T-helper 2 cell treated with Interferon-gamma antibody and Interleukin-4, amounts not matched to agents 5 μg/mL and 100 μg/mL, for 36 hours (primary cell): ENCODE data around the gene ATG14.

Experiments
- DNase-seq: peaks from one replicate; pipeline ENCODE4 v3.0.0; 2021; ENCODE audit warnings: low spot score
- H3K27ac Mint-ChIP-seq: one replicate; pipeline ENCODE4 v1.8.0; 2021; ENCODE audit warnings: mild to moderate bottlenecking, mixed read lengths
- H3K27me3 Mint-ChIP-seq: one replicate; pipeline ENCODE4 v1.8.0; 2021; ENCODE audit warnings: low read depth, mixed read lengths
- H3K36me3 Mint-ChIP-seq: one replicate; pipeline ENCODE4 v1.8.0; 2021; ENCODE audit warnings: low read depth, mixed read lengths
- H3K4me1 Mint-ChIP-seq: one replicate; pipeline ENCODE4 v1.8.0; 2021; ENCODE audit warnings: low read depth, mixed read lengths
- H3K4me3 Mint-ChIP-seq: one replicate; pipeline ENCODE4 v1.8.0; 2022; ENCODE audit warnings: mild to moderate bottlenecking, moderate library complexity, mixed read lengths
- H3K9me3 Mint-ChIP-seq: one replicate; pipeline ENCODE4 v1.8.0; 2021; ENCODE audit warnings: mixed read lengths

The ATG14 gene

GRCh38 chr14:55366271-55366670 lies 45.4 kb downstream of the ATG14 start:
- Mint-ChIP-seq H3K27ac (no peak overlapping the region), H3K36me3 (peaks cover 26% of the 10 kb centered on the region), H3K4me1 (peaks cover 11% of the 10 kb centered on the region), H3K9me3 (no peaks in the 10 kb centered on the region), H3K27me3 (no peaks in the 10 kb centered on the region), H3K4me3 (no peak overlapping the region)
- no peak for DNase-seq

DNA sequence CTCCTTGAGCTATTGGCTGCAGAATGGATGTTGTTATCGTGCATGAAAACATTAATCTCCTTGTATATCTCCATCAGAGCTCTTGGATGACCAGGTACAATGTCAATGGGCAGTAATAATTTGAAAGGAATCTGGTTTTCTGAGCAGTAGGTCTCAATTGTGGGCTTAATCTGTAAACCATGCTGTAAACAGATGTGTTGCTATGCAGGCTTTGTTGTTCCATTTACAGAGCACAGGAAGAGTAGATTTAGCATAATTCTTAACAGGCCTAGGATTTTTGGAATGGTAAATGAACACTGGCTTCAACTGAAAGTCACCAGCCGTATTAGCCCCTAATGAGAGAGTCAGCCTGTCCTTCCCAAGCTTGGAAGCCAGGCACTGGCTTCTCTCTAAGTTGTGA lies 50.4 kb downstream of the ATG14 start:
- Mint-ChIP-seq H3K4me1 (peaks cover 18% of the 10 kb centered on the region), H3K9me3 (no peaks in the 10 kb centered on the region), H3K4me3 (no peak overlapping the region), H3K27me3 (no peaks in the 10 kb centered on the region), H3K36me3 (peaks cover 14% of the 10 kb centered on the region), H3K27ac (no peak overlapping the region)
- no peak for DNase-seq

GRCh38 chr14:55359307-55359706 lies 52.3 kb downstream of the ATG14 start:
- Mint-ChIP-seq H3K27ac (no peak overlapping the region), H3K36me3 (peaks cover 11% of the 10 kb centered on the region), H3K4me1 (peaks cover 23% of the 10 kb centered on the region), H3K4me3 (no peak overlapping the region), H3K27me3 (no peaks in the 10 kb centered on the region), H3K9me3 (no peaks in the 10 kb centered on the region)
- no peak for DNase-seq

GRCh38 chr14:55356913-55357312 lies 54.7 kb downstream of the ATG14 start:
- H3K27me3 Mint-ChIP-seq = no peaks in the 10 kb centered on the region
- DNase-seq = no peak
- no peak overlapping the region for H3K4me3 Mint-ChIP-seq
- H3K4me1 Mint-ChIP-seq = peaks cover 32% of the 10 kb centered on the region
- no peaks in the 10 kb centered on the region for H3K9me3 Mint-ChIP-seq
- H3K36me3 Mint-ChIP-seq = peaks cover 5% of the 10 kb centered on the region
- no peak overlapping the region for H3K27ac Mint-ChIP-seq

DNA sequence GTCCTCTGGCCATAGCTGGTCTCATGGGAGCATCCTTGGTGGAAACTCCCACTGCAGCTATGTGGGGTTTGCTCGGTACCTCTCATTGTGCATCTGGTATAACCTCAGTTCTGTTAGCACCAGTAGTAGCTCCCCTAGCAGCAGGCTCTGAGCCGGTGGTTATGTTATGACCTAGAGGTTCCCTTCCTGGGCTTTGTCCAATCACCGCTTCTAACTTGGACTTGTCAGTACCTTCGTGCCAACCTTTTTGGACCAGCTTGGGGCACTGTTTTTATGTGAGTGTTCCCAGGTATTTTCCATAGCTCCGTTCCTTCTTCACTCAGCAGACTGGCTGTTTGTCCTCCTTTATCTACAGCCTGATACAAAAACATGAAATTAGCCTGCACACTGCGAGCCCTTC lies 55.7 kb downstream of the ATG14 start:
- no peak for DNase-seq
- Mint-ChIP-seq H3K4me1 (peaks cover 27% of the 10 kb centered on the region), H3K27me3 (no peaks in the 10 kb centered on the region), H3K36me3 (peaks cover 7% of the 10 kb centered on the region), H3K9me3 (no peaks in the 10 kb centered on the region), H3K27ac (no peak overlapping the region), H3K4me3 (no peak overlapping the region)

DNA sequence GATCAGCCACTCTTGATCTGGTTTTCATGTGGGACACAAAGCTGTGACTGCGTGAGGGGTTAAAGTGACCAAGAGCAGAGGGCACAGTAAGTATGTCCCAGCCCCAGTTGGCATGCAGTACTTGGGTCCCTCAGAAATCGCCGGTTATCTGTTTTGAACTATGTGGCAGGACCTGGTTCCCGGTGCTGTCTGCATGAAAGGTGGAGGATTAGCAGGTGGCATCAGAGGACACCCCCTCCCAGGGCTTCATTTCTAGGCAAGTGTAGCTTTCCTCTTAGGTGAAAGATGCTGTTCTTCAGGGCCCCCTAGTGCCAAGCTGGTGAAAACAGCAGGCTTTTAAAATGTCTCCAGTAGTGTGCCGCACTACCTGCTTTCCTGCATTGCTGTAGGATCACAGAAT lies 57.1 kb downstream of the ATG14 start:
- H3K27me3 Mint-ChIP-seq = no peaks in the 10 kb centered on the region
- H3K4me3 Mint-ChIP-seq = peak overlapping the region; percentile 10
- no peaks in the 10 kb centered on the region for H3K9me3 Mint-ChIP-seq
- peak; percentile 39 for DNase-seq
- peaks cover 28% of the 10 kb centered on the region for H3K4me1 Mint-ChIP-seq
- peak overlapping the region; percentile 89 for H3K27ac Mint-ChIP-seq
- H3K36me3 Mint-ChIP-seq = peaks cover 16% of the 10 kb centered on the region

GRCh38 chr14:55353686-55354467 lies 57.8 kb downstream of the ATG14 start:
- Mint-ChIP-seq H3K27ac (peak overlapping the region; percentile 89), H3K4me3 (peak overlapping the region; percentile 42), H3K27me3 (no peaks in the 10 kb centered on the region), H3K9me3 (no peaks in the 10 kb centered on the region), H3K4me1 (peaks cover 33% of the 10 kb centered on the region), H3K36me3 (peaks cover 16% of the 10 kb centered on the region)
- no peak for DNase-seq

DNA sequence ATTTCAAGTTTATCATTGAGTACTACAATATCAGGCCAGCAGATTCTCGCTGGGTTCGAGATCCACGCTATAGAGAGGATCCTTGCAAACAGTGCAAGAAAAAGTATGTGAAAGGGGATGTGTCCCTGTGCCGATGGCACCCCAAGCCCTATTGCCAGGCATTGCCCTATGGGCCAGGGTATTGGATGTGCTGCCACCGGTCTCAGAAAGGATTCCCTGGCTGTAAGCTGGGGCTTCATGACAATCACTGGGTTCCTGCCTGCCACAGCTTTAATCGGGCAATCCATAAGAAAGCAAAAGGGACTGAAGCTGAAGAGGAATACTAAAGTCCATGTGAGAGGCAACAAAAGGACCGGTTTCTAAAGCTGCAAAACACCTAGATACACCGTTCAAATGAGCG lies 59.4 kb downstream of the ATG14 start:
- no peaks in the 10 kb centered on the region for H3K27me3 Mint-ChIP-seq
- peaks cover 16% of the 10 kb centered on the region for H3K36me3 Mint-ChIP-seq
- H3K9me3 Mint-ChIP-seq = no peaks in the 10 kb centered on the region
- H3K27ac Mint-ChIP-seq = no peak overlapping the region
- no peak overlapping the region for H3K4me3 Mint-ChIP-seq
- no peak for DNase-seq
- H3K4me1 Mint-ChIP-seq = peaks cover 47% of the 10 kb centered on the region

DNA sequence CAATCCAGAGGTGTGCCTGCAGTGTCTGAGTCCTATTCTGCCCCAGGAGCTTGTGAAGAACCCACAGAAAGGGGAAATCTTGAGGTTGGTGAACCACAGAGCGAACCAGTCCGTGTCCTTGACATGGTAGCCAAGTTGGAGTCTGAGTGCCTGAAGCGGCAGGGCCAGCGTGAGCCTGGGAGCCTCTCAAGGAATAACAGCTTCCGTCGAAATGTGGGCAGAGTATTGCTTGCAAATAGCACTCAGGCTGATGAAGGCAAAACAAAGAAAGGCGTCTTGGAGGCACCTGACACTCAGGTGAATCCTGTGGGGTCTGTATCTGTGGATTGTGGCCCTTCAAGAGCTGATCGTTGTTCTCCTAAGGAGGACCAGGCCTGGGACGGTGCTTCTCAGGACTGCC lies 60.5 kb downstream of the ATG14 start:
- no peak overlapping the region for H3K27ac Mint-ChIP-seq
- H3K9me3 Mint-ChIP-seq = no peaks in the 10 kb centered on the region
- peaks cover 16% of the 10 kb centered on the region for H3K36me3 Mint-ChIP-seq
- H3K27me3 Mint-ChIP-seq = no peaks in the 10 kb centered on the region
- H3K4me3 Mint-ChIP-seq = no peak overlapping the region
- no peak for DNase-seq
- H3K4me1 Mint-ChIP-seq = peaks cover 43% of the 10 kb centered on the region

DNA sequence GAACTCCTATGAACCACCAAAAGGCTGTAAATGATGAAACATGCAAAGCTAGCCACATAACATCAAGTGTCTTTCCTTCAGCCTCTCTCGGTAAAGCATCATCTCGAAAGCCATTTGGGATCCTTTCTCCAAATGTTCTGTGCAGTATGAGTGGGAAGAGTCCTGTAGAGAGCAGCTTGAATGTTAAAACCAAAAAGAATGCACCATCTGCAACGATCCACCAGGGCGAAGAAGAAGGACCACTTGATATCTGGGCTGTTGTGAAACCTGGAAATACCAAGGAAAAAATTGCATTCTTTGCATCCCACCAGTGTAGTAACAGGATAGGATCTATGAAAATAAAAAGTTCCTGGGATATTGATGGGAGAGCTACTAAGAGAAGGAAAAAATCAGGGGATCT lies 61.2 kb downstream of the ATG14 start:
- Mint-ChIP-seq H3K4me1 (peaks cover 43% of the 10 kb centered on the region), H3K27ac (no peak overlapping the region), H3K36me3 (peaks cover 16% of the 10 kb centered on the region), H3K27me3 (no peaks in the 10 kb centered on the region), H3K9me3 (no peaks in the 10 kb centered on the region), H3K4me3 (no peak overlapping the region)
- DNase-seq = no peak

DNA sequence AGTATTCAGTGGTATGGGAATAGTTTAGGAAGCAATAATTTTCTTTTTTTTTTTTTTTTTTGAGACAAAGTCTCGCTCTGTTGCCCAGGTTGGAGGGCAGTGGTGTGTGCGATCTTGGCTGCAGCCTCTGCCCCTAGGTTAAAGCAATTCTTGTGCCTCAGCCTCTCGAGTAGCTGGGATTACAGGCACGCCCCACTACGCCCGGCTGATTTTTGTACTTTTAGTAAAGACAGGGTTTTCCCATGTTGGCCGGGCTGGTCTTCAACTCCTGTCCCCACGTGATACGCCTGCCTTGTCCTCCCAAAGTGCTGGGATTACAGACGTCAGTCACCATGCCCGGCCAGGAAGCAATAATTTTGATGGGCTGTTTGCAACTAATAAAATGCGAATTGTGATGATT lies 62.1 kb downstream of the ATG14 start:
- Mint-ChIP-seq H3K27ac (no peak overlapping the region), H3K4me3 (no peak overlapping the region), H3K4me1 (peaks cover 42% of the 10 kb centered on the region), H3K27me3 (no peaks in the 10 kb centered on the region), H3K9me3 (no peaks in the 10 kb centered on the region), H3K36me3 (peaks cover 16% of the 10 kb centered on the region)
- no peak for DNase-seq

GRCh38 chr14:55348766-55349453 lies 62.7 kb downstream of the ATG14 start:
- Mint-ChIP-seq H3K27me3 (no peaks in the 10 kb centered on the region), H3K36me3 (peaks cover 13% of the 10 kb centered on the region), H3K27ac (no peak overlapping the region), H3K9me3 (no peaks in the 10 kb centered on the region), H3K4me1 (peaks cover 38% of the 10 kb centered on the region), H3K4me3 (peak overlapping the region; percentile 15)
- no peak for DNase-seq

- Mint-ChIP-seq H3K9me3 (no peaks in the 10 kb centered on the region), H3K27me3 (no peaks in the 10 kb centered on the region), H3K36me3 (peaks cover 11% of the 10 kb centered on the region), H3K4me1 (peaks cover 32% of the 10 kb centered on the region), H3K4me3 (no peak overlapping the region), H3K27ac (no peak overlapping the region)
- no peak for DNase-seq
Observed at GRCh38 chr14:55347748-55348147, 63.9 kb downstream of the ATG14 start.

DNA sequence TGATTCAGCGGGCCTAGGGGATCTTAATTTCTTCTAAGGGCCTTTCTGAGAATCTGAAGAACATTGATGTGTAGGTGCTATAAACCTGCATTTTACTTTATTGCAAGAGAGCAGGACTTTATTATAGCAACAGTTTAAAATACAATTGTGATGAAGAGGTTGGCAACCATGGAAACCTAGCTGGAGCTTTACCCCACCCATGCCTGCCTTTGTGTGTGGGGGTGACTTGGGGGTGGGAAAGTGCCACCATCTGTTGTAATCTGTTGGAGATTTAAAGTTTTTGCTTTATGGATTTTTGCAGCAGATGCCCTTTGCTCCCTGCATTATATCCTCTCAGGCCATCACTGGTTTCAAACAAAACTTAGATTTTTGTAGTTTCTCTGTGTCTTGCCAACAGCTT lies 64.6 kb downstream of the ATG14 start:
- Mint-ChIP-seq H3K27ac (no peak overlapping the region), H3K9me3 (no peaks in the 10 kb centered on the region), H3K4me1 (peaks cover 33% of the 10 kb centered on the region), H3K4me3 (no peak overlapping the region), H3K27me3 (no peaks in the 10 kb centered on the region), H3K36me3 (peaks cover 11% of the 10 kb centered on the region)
- no peak for DNase-seq
